Measurements from ENCODE around the gene RIPPLY2.

DNA sequence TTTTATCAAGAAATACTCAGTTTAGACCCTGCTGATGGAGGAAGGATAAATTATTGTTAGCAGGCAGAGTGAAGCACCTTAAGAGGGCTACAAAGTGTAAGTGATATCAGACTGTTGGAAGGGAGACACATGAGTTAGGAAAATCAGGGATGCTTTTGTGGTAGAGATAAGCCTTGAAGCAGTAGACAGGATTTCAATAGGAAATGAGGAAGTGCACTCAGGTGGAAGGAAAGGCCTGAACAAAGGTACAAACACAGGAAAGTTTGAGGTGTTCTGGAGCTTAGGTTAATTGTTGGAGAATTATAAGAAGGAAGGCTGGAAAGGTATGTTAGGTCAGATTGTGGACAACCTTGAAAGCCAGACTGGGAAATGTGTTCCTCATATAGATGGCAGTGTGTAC, 13.9 kb downstream of the RIPPLY2 start:
- TF ChIP-seq, protein P1, sequence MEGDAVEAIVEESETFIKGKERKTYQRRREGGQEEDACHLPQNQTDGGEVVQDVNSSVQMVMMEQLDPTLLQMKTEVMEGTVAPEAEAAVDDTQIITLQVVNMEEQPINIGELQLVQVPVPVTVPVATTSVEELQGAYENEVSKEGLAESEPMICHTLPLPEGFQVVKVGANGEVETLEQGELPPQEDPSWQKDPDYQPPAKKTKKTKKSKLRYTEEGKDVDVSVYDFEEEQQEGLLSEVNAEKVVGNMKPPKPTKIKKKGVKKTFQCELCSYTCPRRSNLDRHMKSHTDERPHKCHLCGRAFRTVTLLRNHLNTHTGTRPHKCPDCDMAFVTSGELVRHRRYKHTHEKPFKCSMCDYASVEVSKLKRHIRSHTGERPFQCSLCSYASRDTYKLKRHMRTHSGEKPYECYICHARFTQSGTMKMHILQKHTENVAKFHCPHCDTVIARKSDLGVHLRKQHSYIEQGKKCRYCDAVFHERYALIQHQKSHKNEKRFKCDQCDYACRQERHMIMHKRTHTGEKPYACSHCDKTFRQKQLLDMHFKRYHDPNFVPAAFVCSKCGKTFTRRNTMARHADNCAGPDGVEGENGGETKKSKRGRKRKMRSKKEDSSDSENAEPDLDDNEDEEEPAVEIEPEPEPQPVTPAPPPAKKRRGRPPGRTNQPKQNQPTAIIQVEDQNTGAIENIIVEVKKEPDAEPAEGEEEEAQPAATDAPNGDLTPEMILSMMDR (IDR thresholded peaks at IDR 0.05), result no peak
- no peak for TF ChIP-seq SIN3A (IDR thresholded peaks at IDR 0.05; ENCODE audit: borderline replicate concordance, low read depth, low read length)
- no peak for TF ChIP-seq EP300 (IDR thresholded peaks at IDR 0.05; ENCODE audit: borderline replicate concordance in 1 of 2, low read depth in 1 of 2, low read length in 1 of 2)
- TF ChIP-seq, protein P2, sequence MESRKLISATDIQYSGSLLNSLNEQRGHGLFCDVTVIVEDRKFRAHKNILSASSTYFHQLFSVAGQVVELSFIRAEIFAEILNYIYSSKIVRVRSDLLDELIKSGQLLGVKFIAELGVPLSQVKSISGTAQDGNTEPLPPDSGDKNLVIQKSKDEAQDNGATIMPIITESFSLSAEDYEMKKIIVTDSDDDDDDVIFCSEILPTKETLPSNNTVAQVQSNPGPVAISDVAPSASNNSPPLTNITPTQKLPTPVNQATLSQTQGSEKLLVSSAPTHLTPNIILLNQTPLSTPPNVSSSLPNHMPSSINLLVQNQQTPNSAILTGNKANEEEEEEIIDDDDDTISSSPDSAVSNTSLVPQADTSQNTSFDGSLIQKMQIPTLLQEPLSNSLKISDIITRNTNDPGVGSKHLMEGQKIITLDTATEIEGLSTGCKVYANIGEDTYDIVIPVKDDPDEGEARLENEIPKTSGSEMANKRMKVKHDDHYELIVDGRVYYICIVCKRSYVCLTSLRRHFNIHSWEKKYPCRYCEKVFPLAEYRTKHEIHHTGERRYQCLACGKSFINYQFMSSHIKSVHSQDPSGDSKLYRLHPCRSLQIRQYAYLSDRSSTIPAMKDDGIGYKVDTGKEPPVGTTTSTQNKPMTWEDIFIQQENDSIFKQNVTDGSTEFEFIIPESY (IDR thresholded peaks at IDR 0.05; ENCODE audit: borderline replicate concordance, low read depth), result no peak
- TF ChIP-seq RXRA (IDR thresholded peaks at IDR 0.05; ENCODE audit: borderline replicate concordance, low read depth), result no peak
- no peak for TF ChIP-seq FOSL2 (IDR thresholded peaks at IDR 0.05; ENCODE audit: borderline replicate concordance, low read depth)
- no peak for TF ChIP-seq GATA2 (CRISPR knock-in tag; IDR thresholded peaks at IDR 0.05)
- no peak for TF ChIP-seq TAF1 (IDR thresholded peaks at IDR 0.05; ENCODE audit: borderline replicate concordance, low read depth, low read length)
- no peak for TF ChIP-seq MEF2A (IDR thresholded peaks at IDR 0.05; ENCODE audit: borderline replicate concordance, low read depth)
